ENCODE measurements around the gene PLCL1.
"Not testable (repeated sequence)": the region's sequence is repeated elsewhere in the genome, so short reads cannot be mapped to it uniquely, and the experiment has no call there.

Gene PLCL1

GRCh38 chr2:197828464-197829135 is 24.2 kb downstream of the PLCL1 start:
- ChIA-PET CTCF (no interaction called here), POLR2A (no interaction called here)
- TF ChIP-seq ELF4 (IDR thresholded peaks at IDR 0.05) (no peak), PKNOX1 (IDR thresholded peaks at IDR 0.05) (peak; percentile 12; the same call in 1 of the 2 replicates)
- no peak for DNase-seq (ENCODE audit: extremely low spot score)

- POLR2A ChIA-PET; CTCF ChIA-PET; DNase-seq (ENCODE audit: extremely low spot score): not testable (repeated sequence)
Measured at GRCh38 chr2:197834771-197835170, 30.4 kb downstream of the PLCL1 start.

- ChIA-PET CTCF (no interaction called here), POLR2A (no interaction called here)
- DNase-seq (ENCODE audit: extremely low spot score): no peak
- TF ChIP-seq LEF1 (IDR thresholded peaks at IDR 0.05; ENCODE audit: borderline replicate concordance): no peak
- no peak for TF ChIP-seq FOXK2 (IDR thresholded peaks at IDR 0.05)
- no peak for TF ChIP-seq ZNF384 (IDR thresholded peaks at IDR 0.05)
- TF ChIP-seq CTBP1 (IDR thresholded peaks at IDR 0.05; ENCODE audit: borderline replicate concordance): no peak
- TF ChIP-seq TARDBP (IDR thresholded peaks at IDR 0.05): no peak
- TF ChIP-seq ARNT (IDR thresholded peaks at IDR 0.05): no peak
- TF ChIP-seq FOXA1 (IDR thresholded peaks at IDR 0.05): no peak
- TF ChIP-seq L3MBTL2 (conservative IDR thresholded peaks at IDR 0.05): no peak
- no peak for TF ChIP-seq PKNOX1 (IDR thresholded peaks at IDR 0.05)
- TF ChIP-seq SUZ12 (IDR thresholded peaks at IDR 0.05): no peak
- TF ChIP-seq FOXM1 (IDR thresholded peaks at IDR 0.05; ENCODE audit: borderline replicate concordance): no peak
- no peak for TF ChIP-seq SP1 (IDR thresholded peaks at IDR 0.05)
- TF ChIP-seq NFRKB (IDR thresholded peaks at IDR 0.05): no peak
- no peak for TF ChIP-seq HDGF (IDR thresholded peaks at IDR 0.05; ENCODE audit: borderline replicate concordance)
- no peak for TF ChIP-seq BHLHE40 (IDR thresholded peaks at IDR 0.05; ENCODE audit: borderline replicate concordance)
- TF ChIP-seq ELF4 (IDR thresholded peaks at IDR 0.05): no peak
Measured at GRCh38 chr2:197835293-197835692, 30.9 kb downstream of the PLCL1 start.

- no peak for TF ChIP-seq FOXM1 (IDR thresholded peaks at IDR 0.05; ENCODE audit: borderline replicate concordance)
- no peak for TF ChIP-seq NFRKB (IDR thresholded peaks at IDR 0.05)
- no peak for TF ChIP-seq PKNOX1 (IDR thresholded peaks at IDR 0.05)
- no peak for TF ChIP-seq L3MBTL2 (conservative IDR thresholded peaks at IDR 0.05)
- TF ChIP-seq SUZ12 (IDR thresholded peaks at IDR 0.05): no peak
- CTCF ChIA-PET: interaction anchor here (0.6 to 1.4 kb wide), 2 partner anchors 25 to 32 kb away, joined by 3 to 6 read pairs; no protein-coding TSS in a partner anchor
- POLR2A ChIA-PET: no interaction called here
- no peak for DNase-seq (ENCODE audit: extremely low spot score)
Measured at GRCh38 chr2:197838036-197838435, 33.6 kb downstream of the PLCL1 start.

GRCh38 chr2:197838579-197838978 is 34.2 kb downstream of the PLCL1 start:
- TF ChIP-seq L3MBTL2 (conservative IDR thresholded peaks at IDR 0.05) (no peak), ARNT (IDR thresholded peaks at IDR 0.05) (no peak), HDGF (IDR thresholded peaks at IDR 0.05; ENCODE audit: borderline replicate concordance) (no peak), ELF4 (IDR thresholded peaks at IDR 0.05) (no peak)
- ChIA-PET POLR2A (no interaction called here), CTCF (interaction anchor here (1.4 kb wide), 1 partner anchor 25 kb away, joined by 6 read pairs; no protein-coding TSS in a partner anchor)
- no peak for DNase-seq (ENCODE audit: extremely low spot score)

- no peak for DNase-seq (ENCODE audit: extremely low spot score)
- ChIA-PET CTCF (no interaction called here), POLR2A (no interaction called here)
Measured at GRCh38 chr2:197839327-197839726, 34.9 kb downstream of the PLCL1 start.

More at GRCh38 chr2:197839327-197839726, 34.9 kb downstream of the PLCL1 start:
- no peak for TF ChIP-seq HDGF (IDR thresholded peaks at IDR 0.05; ENCODE audit: borderline replicate concordance)
- no peak for TF ChIP-seq BHLHE40 (IDR thresholded peaks at IDR 0.05; ENCODE audit: borderline replicate concordance)
- no peak for TF ChIP-seq ARNT (IDR thresholded peaks at IDR 0.05)
- no peak for TF ChIP-seq NFRKB (IDR thresholded peaks at IDR 0.05)
- no peak for TF ChIP-seq FOXA1 (IDR thresholded peaks at IDR 0.05)
- TF ChIP-seq ELF4 (IDR thresholded peaks at IDR 0.05): no peak
- no peak for TF ChIP-seq ZNF384 (IDR thresholded peaks at IDR 0.05)
- no peak for TF ChIP-seq LEF1 (IDR thresholded peaks at IDR 0.05; ENCODE audit: borderline replicate concordance)
- TF ChIP-seq SUZ12 (IDR thresholded peaks at IDR 0.05): no peak
- TF ChIP-seq SP1 (IDR thresholded peaks at IDR 0.05): no peak
- no peak for TF ChIP-seq TARDBP (IDR thresholded peaks at IDR 0.05)
- no peak for TF ChIP-seq FOXM1 (IDR thresholded peaks at IDR 0.05; ENCODE audit: borderline replicate concordance)
- TF ChIP-seq FOXK2 (IDR thresholded peaks at IDR 0.05): no peak
- TF ChIP-seq PKNOX1 (IDR thresholded peaks at IDR 0.05): no peak
- no peak for TF ChIP-seq CTBP1 (IDR thresholded peaks at IDR 0.05; ENCODE audit: borderline replicate concordance)
- TF ChIP-seq L3MBTL2 (conservative IDR thresholded peaks at IDR 0.05): no peak
